ENCODE data around the gene CTNNB1.

CTNNB1 gene

DNA sequence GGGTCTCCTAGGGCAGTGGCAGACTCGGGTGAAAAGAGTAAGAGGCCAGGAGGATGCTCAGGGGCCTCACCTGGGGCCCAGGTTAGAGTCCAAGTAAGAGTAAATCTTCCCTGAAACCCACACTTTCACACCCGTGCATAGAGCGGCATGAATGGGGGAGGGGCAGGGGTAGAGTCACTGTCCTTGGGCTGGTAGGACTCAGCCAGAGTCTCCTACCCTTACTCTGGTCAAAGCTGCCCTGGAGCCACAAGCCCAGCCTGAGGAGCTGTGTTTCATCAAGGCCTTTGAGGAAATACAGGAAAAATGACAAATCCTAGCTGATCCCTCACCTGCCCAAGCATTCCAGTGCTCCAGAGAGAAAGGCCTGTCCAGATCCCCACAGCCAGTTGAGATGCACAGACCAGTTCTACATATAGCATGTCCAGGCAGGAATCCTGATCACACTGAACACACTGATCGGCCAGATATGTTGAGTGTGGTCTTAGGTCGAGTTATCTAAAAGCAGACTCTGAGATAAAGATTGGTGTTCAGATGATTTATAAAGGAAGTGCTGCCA lies 16.7 kb upstream of the CTNNB1 start:
- no peaks in the 10 kb centered on the region; the same call in 1 of the 2 replicates for H3K27me3 ChIP-seq (ENCODE audit: insufficient read depth, low read length)
- no peaks in the 10 kb centered on the region for H3K9me3 ChIP-seq (ENCODE audit: low read length)
- TF ChIP-seq CTCF (IDR thresholded peaks at IDR 0.05; ENCODE audit: low read length): no peak
- TF ChIP-seq EZH2 (IDR thresholded peaks at IDR 0.05; ENCODE audit: borderline replicate concordance, low read length): no peak
- no peaks in the 10 kb centered on the region for H3K9me2 ChIP-seq (ENCODE audit: low read depth, low read length)
- H3F3A ChIP-seq (ENCODE audit: insufficient read depth, low read length): no peaks in the 10 kb centered on the region
- no peaks in the 10 kb centered on the region for H3K79me2 ChIP-seq (ENCODE audit: insufficient read depth, low read length)
- H3K9ac ChIP-seq (ENCODE audit: low read length): no peak overlapping the region
- H3K4me3 ChIP-seq (ENCODE audit: low read depth, low read length, poor library complexity, severe bottlenecking): no peak overlapping the region
- no peaks in the 10 kb centered on the region for H4K20me1 ChIP-seq (ENCODE audit: insufficient read depth, low read length)
- H2AFZ ChIP-seq (ENCODE audit: low read length): no peak overlapping the region
- H3K36me3 ChIP-seq (ENCODE audit: insufficient read depth, low read length): no peaks in the 10 kb centered on the region
- no peak overlapping the region for H3K4me2 ChIP-seq (ENCODE audit: low read length)
- H3K4me1 ChIP-seq (ENCODE audit: insufficient read depth, low read length, severe bottlenecking): no peaks in the 10 kb centered on the region
- H3K27ac ChIP-seq (ENCODE audit: low read depth, low read length, poor library complexity, severe bottlenecking): no peak overlapping the region

DNA sequence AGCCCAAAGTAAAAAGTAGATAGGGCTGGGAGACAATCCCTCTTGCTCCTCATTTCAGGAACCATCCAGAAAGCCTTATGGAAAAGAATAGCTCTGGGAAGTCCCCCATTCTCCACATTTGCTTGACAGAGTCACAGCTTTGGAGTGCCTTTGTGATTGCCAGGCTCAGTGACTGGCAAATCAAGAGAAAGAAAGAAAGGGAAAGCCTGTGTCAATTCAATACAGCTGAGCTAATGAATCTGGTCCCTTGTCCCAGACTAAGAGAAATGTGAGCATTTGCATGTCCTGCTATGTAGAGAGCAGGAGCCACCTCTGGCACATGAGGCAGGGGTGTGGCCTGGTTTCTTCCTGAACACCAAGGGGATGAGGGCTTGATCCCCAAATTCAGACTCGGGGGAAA lies 14.9 kb upstream of the CTNNB1 start:
- no peak overlapping the region for H3K9ac ChIP-seq (ENCODE audit: low read length)

GRCh38 chr3:41186297-41186696 lies 13.0 kb upstream of the CTNNB1 start:
- Histone ChIP-seq H3K27me3 (ENCODE audit: insufficient read depth, low read length) (no peaks in the 10 kb centered on the region), H3K4me2 (ENCODE audit: low read length) (no peak overlapping the region), H3K79me2 (ENCODE audit: insufficient read depth, low read length) (no peaks in the 10 kb centered on the region), H3F3A (ENCODE audit: insufficient read depth, low read length) (no peaks in the 10 kb centered on the region), H3K9me3 (ENCODE audit: low read length) (no peaks in the 10 kb centered on the region), H4K20me1 (ENCODE audit: insufficient read depth, low read length) (no peaks in the 10 kb centered on the region), H3K36me3 (ENCODE audit: insufficient read depth, low read length) (no peaks in the 10 kb centered on the region), H3K27ac (ENCODE audit: low read depth, low read length, poor library complexity, severe bottlenecking) (no peak overlapping the region), H3K9ac (ENCODE audit: low read length) (no peak overlapping the region), H2AFZ (ENCODE audit: low read length) (no peak overlapping the region), H3K4me1 (ENCODE audit: insufficient read depth, low read length, severe bottlenecking) (no peaks in the 10 kb centered on the region), H3K4me3 (ENCODE audit: low read depth, low read length, poor library complexity, severe bottlenecking) (no peak overlapping the region), H3K9me2 (ENCODE audit: low read depth, low read length) (no peaks in the 10 kb centered on the region)
- TF ChIP-seq CTCF (IDR thresholded peaks at IDR 0.05; ENCODE audit: low read length): no peak
- TF ChIP-seq EZH2 (IDR thresholded peaks at IDR 0.05; ENCODE audit: borderline replicate concordance, low read length): no peak

More for the DNA sequence above, 14.9 kb upstream of the CTNNB1 start:
- Histone ChIP-seq H2AFZ (ENCODE audit: low read length) (no peak overlapping the region), H3K9me3 (ENCODE audit: low read length) (no peaks in the 10 kb centered on the region), H3K27me3 (ENCODE audit: insufficient read depth, low read length) (no peaks in the 10 kb centered on the region; the same call in 1 of the 2 replicates), H3F3A (ENCODE audit: insufficient read depth, low read length) (no peaks in the 10 kb centered on the region), H3K27ac (ENCODE audit: low read depth, low read length, poor library complexity, severe bottlenecking) (no peak overlapping the region), H3K36me3 (ENCODE audit: insufficient read depth, low read length) (no peaks in the 10 kb centered on the region), H3K4me2 (ENCODE audit: low read length) (no peak overlapping the region), H3K9me2 (ENCODE audit: low read depth, low read length) (no peaks in the 10 kb centered on the region), H3K79me2 (ENCODE audit: insufficient read depth, low read length) (no peaks in the 10 kb centered on the region), H3K4me3 (ENCODE audit: low read depth, low read length, poor library complexity, severe bottlenecking) (no peak overlapping the region), H3K4me1 (ENCODE audit: insufficient read depth, low read length, severe bottlenecking) (no peaks in the 10 kb centered on the region), H4K20me1 (ENCODE audit: insufficient read depth, low read length) (no peaks in the 10 kb centered on the region)
- TF ChIP-seq CTCF (IDR thresholded peaks at IDR 0.05; ENCODE audit: low read length) (no peak), EZH2 (IDR thresholded peaks at IDR 0.05; ENCODE audit: borderline replicate concordance, low read length) (no peak)
